Panc1 (cell line): Measurements from ENCODE around the gene L3MBTL3. TPM values are rescaled to one million over a fixed set of nuclear protein-coding genes. Genes with fewer than 3 reads are reported as not detected.

ENCODE experiments used
- ATAC-seq: fragments of 200-7000 bp; cut with Tn5 transposase; 2 replicates; pipeline ENCODE4 v1.9.1; 2020; ENCODE audit warnings: mild to moderate bottlenecking, moderate library complexity
- BruUV-seq: library from RNA; stranded (reverse); fragments of 400-500 nt; replicated peaks from 2 replicates; lab custom pipeline; 2021; lab: Mats Ljungman, UMichigan
- CTCF ChIA-PET: fragments of 300-600 bp; sonication (Branson Sonifier 250); formaldehyde crosslinking; loops from one replicate; lab custom pipeline; 2022; ENCODE audit warnings: antibody characterized with exemption; lab: Charles Lee
- POLR2A ChIA-PET: fragments of 300-600 bp; sonication (Branson Sonifier 250); formaldehyde crosslinking; loops from one replicate; lab custom pipeline; 2022; ENCODE audit warnings: antibody characterized with exemption; lab: Charles Lee
- DNase-seq: peaks from one replicate; pipeline ENCODE4 v3.0.0-alpha.2; 2010; ENCODE audit warnings: low read depth, low spot score
- H3K27ac ChIP-seq: 2 replicates; pipeline ENCODE4 v1.5.1; 2011; ENCODE audit warnings: mild to moderate bottlenecking, low read length, inconsistent platforms
- H3K27me3 ChIP-seq: fragments of 200-500 bp; sonication (Bioruptor generic); 2 replicates; pipeline ENCODE4 v1.6.0; 2014; ENCODE audit warnings: low read length, inconsistent platforms; ENCODE audit not compliant: control insufficient read depth, insufficient read depth
- H3K36me3 ChIP-seq: fragments of 200-500 bp; sonication (Bioruptor generic); 2 replicates; pipeline ENCODE4 v1.5.1; 2014; ENCODE audit warnings: inconsistent platforms, mild to moderate bottlenecking, low read length, moderate library complexity; ENCODE audit not compliant: control insufficient read depth, insufficient read depth
- H3K4me1 ChIP-seq: 2 replicates; pipeline ENCODE4 v1.5.1; 2011; ENCODE audit warnings: inconsistent platforms, mild to moderate bottlenecking, low read length, moderate library complexity; ENCODE audit not compliant: control insufficient read depth, insufficient read depth
- H3K4me3 ChIP-seq, 2 experiments: 2 replicates each; pipeline ENCODE4 v1.5.1; 2011 to 2012; ENCODE audit warnings: low read depth in 2 of 2, low read length in 2 of 2, mild to moderate bottlenecking in 2 of 2, inconsistent platforms in 1 of 2, moderate library complexity in 1 of 2
- H3K9me3 ChIP-seq: fragments of 200-500 bp; sonication (Bioruptor generic); 2 replicates; pipeline ENCODE4 v1.5.1; 2014; ENCODE audit warnings: low read depth, mild to moderate bottlenecking, inconsistent platforms, low read length, moderate library complexity; ENCODE audit not compliant: control insufficient read depth, insufficient read depth
- CTCF ChIP-seq: fragments of 450-650 bp; IDR thresholded peaks from 2 replicates; pipeline ENCODE4 v1.5.1; 2017; ENCODE audit warnings: mild to moderate bottlenecking
- POLR2AphosphoS5 ChIP-seq: IDR thresholded peaks from 2 replicates; pipeline ENCODE4 v1.6.1; 2012; ENCODE audit warnings: mild to moderate bottlenecking, low read depth, low read length, moderate library complexity
- REST ChIP-seq, 2 experiments: IDR thresholded peaks; 2 replicates each; pipeline ENCODE4 v1.6.1; 2011 to 2012; ENCODE audit warnings: low read depth in 2 of 2, control low read depth in 1 of 2, low read length in 1 of 2, mild to moderate bottlenecking in 1 of 2, moderate library complexity in 1 of 2; ENCODE audit not compliant: insufficient read depth in 1 of 2
- SIN3A ChIP-seq: IDR thresholded peaks from 2 replicates; pipeline ENCODE4 v1.6.1; 2012; ENCODE audit warnings: low read depth, mild to moderate bottlenecking, low read length, moderate library complexity, borderline replicate concordance; ENCODE audit not compliant: insufficient read depth
- TCF7L2 ChIP-seq: IDR thresholded peaks from 2 replicates; pipeline ENCODE4 v1.6.1; 2011; ENCODE audit warnings: mild to moderate bottlenecking, low read depth, low read length, inconsistent platforms
- in situ Hi-C: cut with HindIII; loops from 2 replicates; pipeline ENCODE4 v1.10.0; 2016; ENCODE audit warnings: low sequenced_read_pairs, low pct_unique_long_range_greater_than_20kb
- intact Hi-C: fragments of 100-400 bp; cut with micrococcal nuclease; formaldehyde crosslinking; loops from one replicate; pipeline ENCODE4 v1.10.0; 2022; ENCODE audit not compliant: unreplicated experiment
- total RNA-seq: library from RNA; stranded (reverse); gene quantifications from one replicate; pipeline ENCODE4 v1.2.1, GENCODE V29; 2021; ENCODE audit not compliant: unreplicated experiment

L3MBTL3 gene
- total RNA-seq, 1 experiment from 2014 or later = 4.2 TPM

- no peaks in the 10 kb centered on the region for H3K4me1 ChIP-seq
- POLR2A ChIA-PET = interaction anchor here (0.7 kb wide), 1 partner anchor 246 kb away, joined by 10 read pairs; no protein-coding TSS in a partner anchor
- no peaks in the 10 kb centered on the region for H3K36me3 ChIP-seq
- no peaks in the 10 kb centered on the region for H3K9me3 ChIP-seq
- no peak overlapping the region for H3K4me3 ChIP-seq
- CTCF ChIA-PET = no interaction called here
- TF ChIP-seq TCF7L2 = no peak
- TF ChIP-seq SIN3A = no peak
- TF ChIP-seq POLR2AphosphoS5 = no peak
- no peak for TF ChIP-seq REST (IDR thresholded peaks at IDR 0.05; ENCODE audit: insufficient read depth in 1 of 2, low read depth in 2 of 2, low read length in 1 of 2)
- TF ChIP-seq CTCF = no peak
- DNase-seq = no peak
- H3K27ac ChIP-seq = no peak overlapping the region
- in situ Hi-C loops (no loop called here), intact Hi-C loops (no loop called here)
- H3K27me3 ChIP-seq = no peaks in the 10 kb centered on the region
- BruUV-seq = no TSS peak
- no peak for ATAC-seq
These were observed 39.1 kb downstream of the L3MBTL3 start for GRCh38 chr6:130057495-130057894.

- Histone ChIP-seq H3K9me3 (no peaks in the 10 kb centered on the region), H3K36me3 (no peaks in the 10 kb centered on the region), H3K4me1 (no peaks in the 10 kb centered on the region), H3K4me3 (no peak overlapping the region), H3K27me3 (no peaks in the 10 kb centered on the region), H3K27ac (no peak overlapping the region)
- DNase-seq (no peak), ATAC-seq (no peak)
- POLR2A ChIA-PET = no interaction called here
- CTCF ChIA-PET = no interaction called here
- TF ChIP-seq SIN3A (no peak), POLR2AphosphoS5 (no peak), TCF7L2 (no peak), CTCF (no peak), REST (IDR thresholded peaks at IDR 0.05; ENCODE audit: insufficient read depth in 1 of 2, low read depth in 2 of 2, low read length in 1 of 2) (no peak)
- in situ Hi-C loops = no loop called here
- BruUV-seq = no TSS peak
- intact Hi-C loops = no loop called here
These were observed 45.4 kb downstream of the L3MBTL3 start for GRCh38 chr6:130063806-130064205.
